Activated T-helper 1 cell treated with anti-CD3 and anti-CD28 coated beads, Interleukin-2, amount 50 U/mL, for 16 hours (primary cell): ENCODE data around the gene BEAN1.

Experiments used
- DNase-seq, 2 donors: peaks; one replicate each; pipeline ENCODE4 v3.0.0-alpha.2; 2020; ENCODE audit warnings: low read depth in 1 of 2, low spot score in 1 of 2

BEAN1 gene

DNA sequence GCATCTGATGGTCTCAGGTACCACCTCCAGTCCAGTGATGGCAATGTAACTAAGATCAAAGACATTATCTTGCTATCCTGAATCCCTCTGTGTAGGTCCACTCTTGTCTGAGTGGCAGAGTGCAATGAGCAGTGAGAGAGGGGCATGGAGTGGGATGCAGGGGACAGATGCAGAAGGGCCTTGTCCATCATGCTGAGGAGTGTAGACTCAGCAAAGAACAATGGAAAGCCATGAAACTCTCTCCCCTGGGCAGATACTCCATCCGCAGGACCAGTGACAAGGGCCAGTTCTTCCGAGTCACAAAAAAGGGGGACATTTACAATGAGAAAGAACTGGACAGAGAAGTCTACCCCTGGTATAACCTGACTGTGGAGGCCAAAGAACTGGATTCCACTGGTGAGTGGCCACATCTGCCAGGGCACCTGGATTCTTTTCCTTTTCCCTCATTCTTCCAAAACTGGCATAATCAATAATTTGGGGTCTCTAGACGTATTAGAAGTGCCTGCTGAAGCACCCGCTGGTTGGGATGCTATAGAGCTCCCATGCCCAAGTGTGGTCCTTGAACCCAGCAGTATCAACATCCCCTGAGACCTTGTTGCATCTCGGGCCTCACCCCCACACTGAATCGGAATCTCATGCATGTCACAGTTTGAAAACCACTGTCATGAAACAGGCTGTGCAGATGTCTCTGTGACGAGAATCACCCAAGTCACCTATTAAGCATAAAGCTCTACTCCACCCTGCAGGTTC is 31.1 kb upstream of the BEAN1 start:
- no peak for DNase-seq

DNA sequence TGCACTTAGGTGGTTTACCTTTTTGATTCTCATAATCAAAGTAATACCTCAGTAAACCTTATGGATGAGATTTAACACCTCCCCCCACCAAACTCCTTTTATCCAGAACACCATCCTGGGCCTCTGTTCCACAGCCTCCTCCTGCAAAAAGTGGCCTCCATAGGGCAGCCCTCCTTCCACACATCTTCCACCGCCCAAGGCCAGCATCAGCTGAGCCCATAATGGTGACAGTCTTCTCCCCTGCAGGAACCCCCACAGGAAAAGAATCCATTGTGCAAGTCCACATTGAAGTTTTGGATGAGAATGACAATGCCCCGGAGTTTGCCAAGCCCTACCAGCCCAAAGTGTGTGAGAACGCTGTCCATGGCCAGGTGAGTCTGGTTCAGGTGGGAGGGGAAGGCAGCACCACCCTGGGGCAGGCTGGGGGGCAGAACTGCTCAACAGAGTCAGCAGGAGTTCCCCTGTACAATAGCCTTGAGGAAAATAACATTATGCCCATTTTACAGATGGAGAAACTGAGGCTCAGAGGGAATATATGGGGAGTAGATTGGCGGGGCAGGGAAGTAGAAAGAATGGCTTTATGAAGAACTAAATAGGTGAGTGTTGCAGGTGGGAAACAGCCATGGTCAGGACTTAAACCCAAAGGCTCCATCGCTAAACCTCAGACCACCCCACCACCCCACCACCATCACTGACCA is 29.2 kb upstream of the BEAN1 start:
- DNase-seq: no peak

DNA sequence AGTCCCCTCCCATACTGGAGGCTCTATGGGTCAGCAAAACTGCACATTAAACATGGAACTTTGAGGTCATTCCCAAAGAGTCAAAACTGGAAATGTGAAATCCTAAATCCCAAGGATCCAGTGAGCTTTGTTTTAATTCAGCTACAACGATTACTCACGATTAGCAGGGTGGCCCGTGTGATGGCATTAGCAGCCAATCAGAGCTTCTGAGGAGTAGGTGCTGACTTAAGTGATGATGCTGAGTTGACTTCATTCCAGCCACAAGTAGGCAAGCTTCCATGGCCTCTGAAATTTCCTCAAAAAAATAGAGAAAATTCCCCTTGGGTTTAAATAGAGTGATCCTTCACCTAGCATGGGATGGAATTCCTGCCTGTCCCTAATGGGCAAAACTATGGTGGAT is 28.1 kb upstream of the BEAN1 start:
- DNase-seq: no peak

DNA sequence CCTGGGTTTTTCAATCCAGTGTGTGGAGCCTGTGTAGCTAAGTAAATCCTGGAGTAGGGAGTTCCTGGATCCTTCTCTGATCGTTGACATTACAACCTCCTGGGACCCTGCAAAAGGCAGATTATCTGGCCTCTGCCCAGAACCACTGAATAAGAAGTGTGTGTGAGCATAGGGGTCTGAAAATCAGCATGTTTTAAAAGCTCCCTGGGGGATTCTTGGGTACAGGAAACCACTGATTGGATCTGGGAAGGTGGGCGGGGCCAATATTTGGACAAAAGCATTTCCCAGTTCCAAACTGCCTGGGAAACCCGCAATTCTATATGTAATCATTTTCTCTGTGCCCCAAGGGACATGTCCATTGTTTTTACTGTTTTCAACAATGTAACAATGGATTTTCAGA is 27.2 kb upstream of the BEAN1 start:
- DNase-seq: no peak

DNA sequence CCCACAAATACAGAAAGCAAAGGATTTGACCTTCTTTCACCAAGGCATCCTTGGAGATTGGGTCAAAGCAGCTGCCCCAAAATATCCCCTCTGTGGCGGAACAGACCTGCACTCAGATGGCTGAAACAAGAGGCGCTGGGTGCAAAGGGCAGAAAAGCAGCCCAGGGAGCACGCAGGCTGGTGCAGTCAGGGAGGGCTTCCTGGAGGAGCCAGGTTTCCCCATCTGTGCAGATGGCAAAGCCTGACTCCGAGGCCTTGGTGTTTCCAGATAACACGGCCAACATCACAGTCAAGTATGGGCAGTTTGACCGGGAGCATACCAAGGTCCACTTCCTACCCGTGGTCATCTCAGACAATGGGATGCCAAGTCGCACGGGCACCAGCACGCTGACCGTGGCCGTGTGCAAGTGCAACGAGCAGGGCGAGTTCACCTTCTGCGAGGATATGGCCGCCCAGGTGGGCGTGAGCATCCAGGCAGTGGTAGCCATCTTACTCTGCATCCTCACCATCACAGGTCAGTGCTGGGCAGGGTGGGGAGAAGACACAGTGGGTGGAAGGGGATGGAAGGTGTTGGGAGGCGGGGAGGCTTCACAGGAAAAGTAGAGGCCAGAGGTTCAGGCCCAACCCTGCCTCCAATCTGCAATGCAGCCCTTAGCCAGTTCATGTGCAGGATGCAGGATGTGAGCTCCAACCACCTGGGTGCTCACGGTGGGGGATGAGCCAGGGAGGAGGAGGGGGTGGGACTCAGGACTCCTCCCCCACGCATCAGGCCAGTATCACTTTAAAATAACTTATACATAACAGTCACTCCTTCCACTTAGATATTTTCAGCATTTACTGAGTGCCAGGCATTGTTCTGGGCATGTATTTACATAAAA is 26.4 kb upstream of the BEAN1 start:
- DNase-seq: no peak

DNA sequence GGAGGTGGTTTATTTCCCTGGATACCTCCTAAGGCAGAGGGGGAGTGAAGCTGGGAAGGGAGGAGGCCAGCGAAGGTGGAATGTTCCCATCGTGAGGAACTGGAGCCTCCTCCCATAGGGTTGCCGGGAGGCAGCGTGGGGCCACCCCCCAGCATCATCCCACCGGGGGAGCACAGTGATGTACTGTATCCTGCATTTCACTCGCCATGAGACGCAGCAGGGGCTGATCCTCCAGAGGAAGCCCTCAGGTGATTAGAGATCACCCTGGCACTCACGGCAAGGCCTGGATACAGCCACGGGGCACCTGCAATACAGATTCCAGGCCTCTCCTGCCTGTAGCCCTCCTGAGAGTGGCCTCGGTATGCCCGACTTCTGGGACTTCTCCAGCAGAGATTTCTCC is 25.5 kb upstream of the BEAN1 start:
- no peak for DNase-seq

DNA sequence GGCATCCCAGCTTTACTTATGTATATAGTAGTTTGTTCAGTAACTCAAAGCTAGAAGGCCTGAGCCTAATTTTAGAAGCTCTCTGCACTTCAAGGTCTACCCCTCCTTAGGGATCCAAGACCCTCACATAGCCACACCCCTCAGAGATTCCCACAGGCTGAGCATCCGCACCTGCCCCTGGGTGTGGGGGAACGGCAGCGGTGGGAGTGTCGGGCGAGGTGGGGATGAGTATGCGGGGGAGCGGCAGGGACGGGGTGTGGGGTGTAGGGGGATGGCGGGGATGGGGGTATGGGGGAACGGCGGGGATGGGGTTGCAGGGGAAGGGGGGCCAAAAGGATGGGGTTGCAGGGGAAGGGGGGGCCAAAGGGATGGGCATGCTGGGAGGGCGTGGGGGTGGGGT is 24.9 kb upstream of the BEAN1 start:
- no peak for DNase-seq

DNA sequence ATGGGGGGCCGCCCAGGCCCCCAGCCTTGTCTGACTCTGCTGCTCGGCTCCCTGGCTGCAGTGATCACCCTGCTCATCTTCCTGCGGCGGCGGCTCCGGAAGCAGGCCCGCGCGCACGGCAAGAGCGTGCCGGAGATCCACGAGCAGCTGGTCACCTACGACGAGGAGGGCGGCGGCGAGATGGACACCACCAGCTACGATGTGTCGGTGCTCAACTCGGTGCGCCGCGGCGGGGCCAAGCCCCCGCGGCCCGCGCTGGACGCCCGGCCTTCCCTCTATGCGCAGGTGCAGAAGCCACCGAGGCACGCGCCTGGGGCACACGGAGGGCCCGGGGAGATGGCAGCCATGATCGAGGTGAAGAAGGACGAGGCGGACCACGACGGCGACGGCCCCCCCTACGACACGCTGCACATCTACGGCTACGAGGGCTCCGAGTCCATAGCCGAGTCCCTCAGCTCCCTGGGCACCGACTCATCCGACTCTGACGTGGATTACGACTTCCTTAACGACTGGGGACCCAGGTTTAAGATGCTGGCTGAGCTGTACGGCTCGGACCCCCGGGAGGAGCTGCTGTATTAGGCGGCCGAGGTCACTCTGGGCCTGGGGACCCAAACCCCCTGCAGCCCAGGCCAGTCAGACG is 24.4 kb upstream of the BEAN1 start:
- no peak for DNase-seq

DNA sequence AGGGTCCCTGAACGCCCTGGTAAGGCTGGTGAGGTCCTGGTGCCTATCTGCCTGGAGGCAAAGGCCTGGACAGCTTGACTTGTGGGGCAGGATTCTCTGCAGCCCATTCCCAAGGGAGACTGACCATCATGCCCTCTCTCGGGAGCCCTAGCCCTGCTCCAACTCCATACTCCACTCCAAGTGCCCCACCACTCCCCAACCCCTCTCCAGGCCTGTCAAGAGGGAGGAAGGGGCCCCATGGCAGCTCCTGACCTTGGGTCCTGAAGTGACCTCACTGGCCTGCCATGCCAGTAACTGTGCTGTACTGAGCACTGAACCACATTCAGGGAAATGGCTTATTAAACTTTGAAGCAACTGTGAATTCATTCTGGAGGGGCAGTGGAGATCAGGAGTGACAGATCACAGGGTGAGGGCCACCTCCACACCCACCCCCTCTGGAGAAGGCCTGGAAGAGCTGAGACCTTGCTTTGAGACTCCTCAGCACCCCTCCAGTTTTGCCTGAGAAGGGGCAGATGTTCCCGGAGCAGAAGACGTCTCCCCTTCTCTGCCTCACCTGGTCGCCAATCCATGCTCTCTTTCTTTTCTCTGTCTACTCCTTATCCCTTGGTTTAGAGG is 23.5 kb upstream of the BEAN1 start:
- DNase-seq: no peak

DNA sequence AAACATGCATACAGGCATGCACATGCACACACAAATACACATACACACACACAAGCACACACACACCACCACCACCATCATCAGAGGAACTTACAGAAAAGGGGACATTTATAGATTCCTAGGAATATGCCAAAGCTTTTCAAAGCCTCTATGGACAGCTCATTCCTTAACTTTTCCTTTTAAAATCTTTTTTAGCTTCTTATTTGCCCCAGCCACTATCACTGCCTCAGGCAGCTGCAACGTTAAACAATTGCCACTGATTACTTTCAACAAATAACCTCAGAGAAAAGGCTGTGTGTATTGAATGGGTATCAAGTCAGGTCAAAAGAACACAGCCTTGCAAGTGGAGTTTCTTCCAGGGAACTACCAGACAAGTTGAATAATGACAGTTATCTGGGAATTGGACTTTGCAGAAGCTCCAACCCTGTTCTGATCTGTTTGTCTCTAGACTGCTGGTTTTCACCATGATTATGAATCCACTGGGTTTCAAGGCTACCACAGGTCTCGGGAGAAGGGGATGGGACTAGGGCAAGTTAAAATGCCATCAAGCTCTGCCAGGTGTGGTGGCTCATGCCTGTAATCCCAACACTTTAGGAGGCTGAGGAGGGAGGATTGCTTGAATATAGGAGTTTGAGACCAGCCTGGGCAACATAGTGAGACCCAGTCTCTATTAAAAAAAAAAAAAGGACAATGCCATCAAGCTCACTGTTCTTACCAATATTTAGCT is 21.9 kb upstream of the BEAN1 start:
- no peak for DNase-seq

DNA sequence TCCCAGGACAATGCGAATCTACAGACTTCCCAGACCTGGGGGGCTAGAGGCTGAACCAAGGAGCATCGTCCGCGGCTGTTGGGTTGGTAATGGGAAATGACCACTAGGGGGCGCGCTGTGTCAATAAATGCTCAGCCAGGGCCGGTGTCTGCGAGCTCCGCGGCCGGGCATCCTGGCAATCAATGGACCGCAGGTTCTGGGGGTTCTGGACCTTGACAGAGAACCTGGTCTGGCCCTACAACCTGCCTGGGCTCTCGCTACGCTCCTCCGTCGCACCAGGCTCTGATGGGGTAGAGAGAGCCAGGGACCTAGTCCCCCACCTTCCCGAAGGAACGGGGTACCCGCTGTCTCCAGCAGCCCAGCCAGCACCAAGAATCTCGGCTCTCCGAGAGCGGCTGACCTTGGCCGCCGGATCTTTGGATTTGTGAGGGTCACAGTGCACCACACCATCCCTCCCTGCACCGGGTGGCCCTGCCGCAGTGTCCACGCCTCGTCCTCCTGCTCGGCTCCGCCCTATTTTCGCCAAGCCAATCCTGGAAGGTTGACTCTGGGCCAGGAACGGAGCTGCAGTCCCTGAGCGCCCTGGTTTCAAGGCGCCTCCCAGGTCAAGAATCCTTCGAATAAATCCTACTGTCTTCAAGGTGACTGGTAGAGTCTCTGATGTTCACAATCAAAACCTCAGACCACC is 20.4 kb upstream of the BEAN1 start:
- peak; percentile 77 to 87 for DNase-seq

DNA sequence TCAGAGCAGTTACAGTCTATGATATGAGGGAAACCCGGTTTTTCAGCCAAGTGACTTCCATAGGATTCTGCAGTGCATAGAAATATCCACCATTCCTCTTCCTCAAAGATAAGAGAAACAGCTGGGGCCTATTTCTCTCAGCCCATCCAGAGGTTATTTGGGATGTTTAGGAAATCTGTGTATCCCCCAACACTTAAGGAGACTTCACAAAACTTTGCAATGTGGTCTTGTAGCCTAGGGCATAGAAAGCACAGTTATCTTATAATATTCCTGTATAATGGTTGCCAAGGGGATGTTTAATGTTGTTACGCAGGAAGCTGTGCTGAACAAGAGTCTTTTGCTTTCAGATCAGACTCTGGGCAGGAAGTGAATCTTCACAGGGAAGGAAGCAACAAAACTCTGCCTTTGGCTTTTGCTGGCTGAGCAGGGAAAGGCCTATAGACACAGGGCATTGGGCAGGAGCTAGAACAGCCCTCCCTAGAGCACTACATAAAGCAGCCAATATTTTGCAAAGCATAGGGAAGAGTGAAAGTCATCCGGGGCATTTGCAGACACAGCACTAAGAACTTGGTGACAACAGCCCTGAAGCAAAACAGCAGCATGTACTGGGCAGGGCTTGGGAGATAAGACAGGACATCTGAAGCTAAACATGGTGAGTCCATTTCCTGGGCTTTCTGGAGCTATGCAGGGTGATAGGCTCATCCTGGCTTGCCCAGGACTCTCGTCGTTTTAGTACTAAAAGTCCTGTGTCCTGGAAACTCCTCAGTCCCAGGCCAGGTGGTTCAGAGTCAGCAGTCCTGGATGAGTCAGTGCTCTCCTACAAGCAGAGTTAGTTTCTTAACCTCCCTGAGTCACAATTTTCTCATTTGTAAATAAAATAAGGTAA is 18.7 kb upstream of the BEAN1 start:
- DNase-seq: no peak

DNA sequence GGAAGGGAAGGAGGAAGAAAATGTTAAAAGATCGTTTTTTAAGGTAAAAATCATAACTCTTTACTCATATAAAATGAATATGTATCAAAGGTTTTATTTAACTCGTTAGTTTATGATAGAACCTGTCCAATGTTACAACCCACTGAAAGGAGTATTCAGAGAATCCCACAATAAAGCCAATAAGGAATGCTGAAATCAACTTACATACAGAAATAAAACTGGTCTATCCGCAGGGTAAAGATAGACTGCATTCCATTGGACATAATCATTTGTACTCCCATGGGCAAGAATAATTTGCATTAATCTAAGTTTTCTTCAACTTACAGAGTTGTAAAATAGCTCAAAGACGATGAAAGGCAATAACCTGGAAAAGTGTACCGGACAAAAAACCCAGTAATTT is 17.9 kb upstream of the BEAN1 start:
- DNase-seq: no peak

DNA sequence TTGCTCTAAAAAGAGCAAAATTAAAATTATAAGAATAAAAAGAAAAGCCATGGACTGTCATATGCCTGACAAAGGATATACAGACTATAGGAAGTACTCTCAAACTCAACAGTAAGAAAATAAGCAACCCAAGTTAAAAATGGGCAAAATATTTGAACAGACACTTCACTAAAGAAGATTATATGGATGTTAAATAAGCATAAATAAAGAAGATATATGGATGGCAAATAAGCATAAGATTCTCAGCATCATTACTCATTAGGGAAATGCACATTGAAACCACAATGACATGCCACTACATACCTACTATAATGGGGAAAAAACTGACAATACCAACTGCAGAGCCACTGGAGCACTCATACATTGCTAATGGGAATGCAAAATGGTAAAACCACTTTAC is 14.9 kb upstream of the BEAN1 start:
- no peak for DNase-seq

DNA sequence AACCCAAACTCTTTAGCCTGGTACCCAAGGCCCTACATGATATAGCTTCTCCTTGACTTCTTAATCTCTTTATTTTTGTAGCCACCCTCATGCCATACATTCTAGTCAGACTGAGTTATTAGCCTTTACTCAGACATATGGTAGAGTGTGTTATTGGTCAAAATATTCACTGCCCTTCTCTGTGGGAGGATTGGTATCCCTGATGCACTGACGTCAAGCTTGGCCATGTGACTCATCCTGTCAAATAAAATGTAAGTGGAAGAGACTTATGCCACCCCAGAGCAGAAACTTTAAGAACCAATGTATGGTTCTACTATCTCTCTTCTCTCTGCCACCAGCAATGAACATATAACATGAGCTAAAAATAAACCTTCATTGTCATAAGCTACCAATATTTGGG is 12.2 kb upstream of the BEAN1 start:
- no peak for DNase-seq

DNA sequence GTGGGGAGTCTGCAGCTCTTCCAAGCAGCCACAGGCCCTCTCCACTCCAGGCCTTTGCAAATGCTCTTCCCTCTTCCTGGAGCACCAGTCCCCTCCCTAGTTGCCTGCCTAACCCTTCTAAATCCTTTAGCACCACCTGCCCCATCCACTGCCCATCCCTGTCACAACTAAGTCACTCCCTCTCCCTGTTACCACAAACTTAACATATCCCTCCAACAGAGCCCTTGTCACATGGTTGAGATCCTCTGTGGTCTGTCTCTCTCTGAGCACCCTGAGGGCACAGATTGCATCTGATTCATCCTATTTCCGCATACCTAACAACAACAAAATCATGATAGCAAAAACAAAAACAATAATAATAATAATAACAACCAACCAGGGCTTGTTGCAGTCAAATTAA is 11.0 kb upstream of the BEAN1 start:
- no peak for DNase-seq

DNA sequence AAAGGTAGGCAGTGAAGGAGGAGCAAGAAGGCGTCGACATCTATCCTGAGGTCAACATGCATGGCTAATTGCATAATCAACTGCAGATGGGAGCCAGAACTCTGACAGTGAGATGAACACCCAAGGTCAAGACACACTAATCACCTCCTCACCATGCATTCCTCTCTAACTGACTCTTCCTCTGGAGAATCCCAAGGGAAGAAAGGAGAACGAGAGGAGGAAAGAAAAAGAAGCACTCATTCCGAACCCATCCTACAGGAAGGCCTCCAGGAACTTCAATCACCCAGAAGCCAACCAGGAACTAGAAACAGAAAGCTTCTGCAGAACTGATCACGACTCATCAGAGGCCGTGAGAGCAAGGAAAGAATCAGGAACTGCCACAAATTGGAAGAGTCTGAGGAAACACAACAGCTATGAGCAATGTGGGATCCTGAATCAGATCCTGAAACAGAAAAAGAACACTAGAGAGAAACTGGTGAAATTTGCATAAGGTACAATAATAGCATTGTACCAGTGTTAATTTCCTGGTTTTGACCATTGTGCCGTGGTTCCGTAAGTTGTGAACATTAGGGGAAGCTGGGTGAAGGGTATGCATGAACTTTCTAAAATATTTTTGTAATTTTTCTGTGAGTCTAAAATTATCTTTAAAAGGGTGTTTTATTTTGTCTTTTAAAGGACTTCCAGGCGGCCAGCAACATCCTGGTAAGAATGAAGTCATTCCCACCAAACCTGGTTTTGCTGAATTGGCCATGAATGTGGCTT is 10.0 kb upstream of the BEAN1 start:
- no peak for DNase-seq
